ENCODE results near the gene IGFBPL1. TPM values are rescaled to one million over a fixed set of nuclear protein-coding genes. Genes with fewer than 3 reads are reported as not detected.

IGFBPL1 gene
- total and polyA plus RNA-seq, 10 of the 15 experiments (the other 5 are each of a cell fraction or from before 2014, with no cell fraction given), result 0.25 TPM; not detected in 9

- no peak overlapping the region for H3K27ac ChIP-seq (ENCODE audit: control insufficient read depth, insufficient read depth)
- CTCF ChIA-PET, result interaction anchor here (0.8 to 1.7 kb wide), 4 partner anchors 9 to 356 kb away, joined by 3 to 5 read pairs (median 4); no protein-coding TSS in a partner anchor
- ATAC-seq (no peak), FAIRE-seq (no peak), DNase-seq (ENCODE audit: low read depth, low spot score) (no peak)
- H3K4me1 ChIP-seq (ENCODE audit: control insufficient read depth, insufficient read depth, low read length), result peaks cover 4% of the 10 kb centered on the region; the same call in 1 of the 2 replicates
- intact Hi-C loops (cut with micrococcal nuclease; ENCODE audit: unreplicated experiment) (loop anchor here (10.0 kb wide), 1 partner anchor 71 kb away; no protein-coding TSS in a partner anchor), in situ Hi-C loops (cut with MboI) (no loop called here)
- no peaks in the 10 kb centered on the region; a peak in 1 of 4 replicates for H3K27me3 ChIP-seq (replicated peaks in 1 of 2; ENCODE audit: control insufficient read depth in 2 of 2, insufficient read depth in 2 of 2, low read length in 1 of 2)
- 6% methylated on average over 2 of the region's 2 CpGs for WGBS (ENCODE audit: insufficient coverage, insufficient replicate concordance, low lambda C conversion rate, missing lambda C conversion rate)
- SMC1A ChIA-PET (ENCODE audit: uncharacterized antibody, unreplicated experiment), result interaction anchor here (0.9 to 2.8 kb wide), 2 partner anchors 10 to 25 kb away, joined by 3 to 16 read pairs; no protein-coding TSS in a partner anchor
- no peak overlapping the region for H2AFZ ChIP-seq (ENCODE audit: control insufficient read depth, low read depth, low read length)
- H4K20me1 ChIP-seq (ENCODE audit: control insufficient read depth, insufficient read depth), result no peaks in the 10 kb centered on the region
- POLR2A ChIA-PET, result interaction anchor here (0.7 kb wide), 1 partner anchor 27 kb away, joined by 3 read pairs; no protein-coding TSS in a partner anchor
- H3K9ac ChIP-seq (ENCODE audit: control insufficient read depth, insufficient read depth, low read length), result no peak overlapping the region
- no peaks in the 10 kb centered on the region for H3K79me2 ChIP-seq (ENCODE audit: control insufficient read depth, insufficient read depth, low read length)
- H3K9me3 ChIP-seq (replicated peaks; ENCODE audit: control insufficient read depth, insufficient read depth, low read length), result no peaks in the 10 kb centered on the region
- no peak overlapping the region for H3K4me2 ChIP-seq (ENCODE audit: control insufficient read depth, insufficient read depth)
- BruUV-seq (replicated peaks), result no TSS peak
- TF ChIP-seq USF1 (IDR thresholded peaks at IDR 0.05; ENCODE audit: borderline replicate concordance, extremely low read length, insufficient read depth, low read depth, low read length), result no peak
- TF ChIP-seq JUNB (IDR thresholded peaks at IDR 0.05), result no peak
- no peak for TF ChIP-seq SREBF2 (IDR thresholded peaks at IDR 0.05; ENCODE audit: low read length)
- no peak for TF ChIP-seq CHD1 (IDR thresholded peaks at IDR 0.05; ENCODE audit: low read depth, low read length)
- TF ChIP-seq IRF4 (IDR thresholded peaks at IDR 0.05; ENCODE audit: low read depth, low read length), result no peak
- no peak for TF ChIP-seq LARP7 (IDR thresholded peaks at IDR 0.05)
- TF ChIP-seq IKZF1 (conservative IDR thresholded peaks at IDR 0.05), result no peak
- TF ChIP-seq YBX1 (IDR thresholded peaks at IDR 0.05), result no peak
- TF ChIP-seq CUX1 (IDR thresholded peaks at IDR 0.05; ENCODE audit: insufficient replicate concordance, low read depth, low read length), result no peak
- H3K4me3 ChIP-seq, result no peak overlapping the region
- no peaks in the 10 kb centered on the region for H3K36me3 ChIP-seq (ENCODE audit: control insufficient read depth in 2 of 2, insufficient read depth in 2 of 2, low read length in 1 of 2)
- RAD21 ChIA-PET (ENCODE audit: unreplicated experiment), result no interaction called here
Observed at GRCh38 chr9:38443597-38443996, 19.3 kb upstream of the IGFBPL1 start.
